Measurements from ENCODE around the gene TPSD1. TPM values are rescaled to one million over a fixed set of nuclear protein-coding genes. Genes with fewer than 3 reads are reported as not detected.

The TPSD1 gene
- total and polyA plus RNA-seq, 9 of the 15 experiments (the other 6 are each of a cell fraction or from before 2014, with no cell fraction given), result not detected

DNA sequence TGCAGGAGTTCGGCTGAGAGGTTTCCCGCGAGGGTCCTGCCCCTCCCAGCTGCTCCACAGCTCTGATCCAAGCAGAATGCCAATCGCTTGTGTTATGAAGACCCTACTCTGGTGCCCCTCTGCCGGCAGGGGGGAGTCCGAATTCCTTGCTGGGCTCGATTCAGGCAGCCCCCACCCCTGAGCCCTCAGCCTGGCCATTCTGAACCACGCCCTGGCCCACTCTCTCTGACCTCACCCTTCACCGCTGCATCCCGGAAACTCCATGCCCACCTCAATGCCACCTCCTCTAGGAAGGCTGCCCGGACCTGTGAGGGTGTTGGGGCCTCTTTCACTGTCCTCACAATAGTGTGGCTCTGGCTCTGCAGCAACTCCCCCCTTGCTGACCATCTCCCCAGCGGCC is 45.7 kb downstream of the TPSD1 start:
- Histone ChIP-seq H3K27ac (ENCODE audit: extremely low read depth, low read depth, low read length) (no peak overlapping the region), H3K27me3 (ENCODE audit: control insufficient read depth in 2 of 2, insufficient read depth in 2 of 2, low read length in 2 of 2) (no peaks in the 10 kb centered on the region), H3K9ac (ENCODE audit: insufficient read depth in 1 of 2, low read depth in 2 of 2, low read length in 2 of 2) (no peak overlapping the region), H3K4me2 (ENCODE audit: insufficient read depth, low read length) (no peak overlapping the region), H3K9me1 (ENCODE audit: control insufficient read depth, insufficient read depth, low read length) (no peaks in the 10 kb centered on the region), H3K79me2 (ENCODE audit: control insufficient read depth, insufficient read depth, low read length) (no peaks in the 10 kb centered on the region), H3K9me3 (replicated peaks; ENCODE audit: control insufficient read depth, insufficient read depth, low read depth, low read length) (no peaks in the 10 kb centered on the region), H3K36me3 (ENCODE audit: control insufficient read depth, insufficient read depth, low read length) (no peaks in the 10 kb centered on the region), H3K4me1 (replicated peaks in 1 of 2; ENCODE audit: control insufficient read depth in 2 of 2, insufficient read depth in 2 of 2, low read length in 2 of 2) (peaks cover 34 to 65% of the 10 kb centered on the region in 2 experiments), H3K4me3 (no peak overlapping the region), H4K20me1 (replicated peaks; ENCODE audit: control insufficient read depth, insufficient read depth, low read length) (no peaks in the 10 kb centered on the region), H2AFZ (ENCODE audit: low read depth, low read length) (0 out of 2 replicates have a peak overlapping the region, but pooled peaks have one; percentile 86)
- 63% methylated on average over 12 of the region's 12 CpGs for WGBS (ENCODE audit: insufficient coverage, low coverage, missing lambda C conversion rate)
- no TSS peak for BruUV-seq (replicated peaks)
- ChIA-PET CTCF (ENCODE audit: low intra/inter-chr PET ratio) (interaction anchor here (1.1 kb wide), 1 partner anchor 21 kb away, joined by 4 read pairs; no protein-coding TSS in a partner anchor), POLR2A (interaction anchor here (0.7 to 1.5 kb wide), 3 partner anchors 10 to 11 kb away, joined by 3 to 6 read pairs (median 3); no protein-coding TSS in a partner anchor)
- ATAC-seq, result no peak
- in situ Hi-C loops (cut with MboI) (no loop called here), intact Hi-C loops (cut with micrococcal nuclease) (no loop called here)
- FAIRE-seq, result no peak
- DNase-seq (ENCODE audit: extremely low read depth in 1 of 4, low spot score in 3 of 4), result no peak
- TF ChIP-seq HDAC6 (IDR thresholded peaks at IDR 0.05; ENCODE audit: low read depth, low read length) (no peak), NFE2L1 (tag; IDR thresholded peaks at IDR 0.05; ENCODE audit: borderline replicate concordance, low read depth) (no peak), BDP1 (IDR thresholded peaks at IDR 0.05; ENCODE audit: insufficient read depth, insufficient read length) (no peak), ZNF41 (CRISPR knock-in tag; conservative IDR thresholded peaks at IDR 0.05) (no peak), MCM3 (IDR thresholded peaks at IDR 0.05) (no peak), JUNB (CRISPR knock-in tag; conservative IDR thresholded peaks at IDR 0.05) (no peak), ZNF717 (CRISPR knock-in tag; IDR thresholded peaks at IDR 0.05) (no peak), ZBTB5 (IDR thresholded peaks at IDR 0.05) (no peak), TGIF2 (CRISPR knock-in tag; IDR thresholded peaks at IDR 0.05) (no peak), BRF1 (IDR thresholded peaks at IDR 0.05; ENCODE audit: borderline replicate concordance, extremely low read depth, insufficient read length) (no peak), ZNF830 (CRISPR knock-in tag; IDR thresholded peaks at IDR 0.05) (no peak), MED1 (CRISPR knock-in tag; IDR thresholded peaks at IDR 0.05; ENCODE audit: borderline replicate concordance) (0 out of 2 replicates have a peak, but pooled peaks have one; percentile 48), HNRNPLL (IDR thresholded peaks at IDR 0.05; ENCODE audit: low read depth, low read length, poor library complexity, severe bottlenecking) (no peak), HDAC8 (tag; IDR thresholded peaks at IDR 0.05) (no peak), ARNT (IDR thresholded peaks at IDR 0.05) (no peak), TRIM28 (IDR thresholded peaks at IDR 0.05) (no peak), ZFX (CRISPR knock-in tag; IDR thresholded peaks at IDR 0.05) (0 out of 2 replicates have a peak, but pooled peaks have one; percentile 5), CBFB (CRISPR knock-in tag; IDR thresholded peaks at IDR 0.05) (0 out of 2 replicates have a peak, but pooled peaks have one; percentile 27)
- TF ChIP-seq, protein P1, sequence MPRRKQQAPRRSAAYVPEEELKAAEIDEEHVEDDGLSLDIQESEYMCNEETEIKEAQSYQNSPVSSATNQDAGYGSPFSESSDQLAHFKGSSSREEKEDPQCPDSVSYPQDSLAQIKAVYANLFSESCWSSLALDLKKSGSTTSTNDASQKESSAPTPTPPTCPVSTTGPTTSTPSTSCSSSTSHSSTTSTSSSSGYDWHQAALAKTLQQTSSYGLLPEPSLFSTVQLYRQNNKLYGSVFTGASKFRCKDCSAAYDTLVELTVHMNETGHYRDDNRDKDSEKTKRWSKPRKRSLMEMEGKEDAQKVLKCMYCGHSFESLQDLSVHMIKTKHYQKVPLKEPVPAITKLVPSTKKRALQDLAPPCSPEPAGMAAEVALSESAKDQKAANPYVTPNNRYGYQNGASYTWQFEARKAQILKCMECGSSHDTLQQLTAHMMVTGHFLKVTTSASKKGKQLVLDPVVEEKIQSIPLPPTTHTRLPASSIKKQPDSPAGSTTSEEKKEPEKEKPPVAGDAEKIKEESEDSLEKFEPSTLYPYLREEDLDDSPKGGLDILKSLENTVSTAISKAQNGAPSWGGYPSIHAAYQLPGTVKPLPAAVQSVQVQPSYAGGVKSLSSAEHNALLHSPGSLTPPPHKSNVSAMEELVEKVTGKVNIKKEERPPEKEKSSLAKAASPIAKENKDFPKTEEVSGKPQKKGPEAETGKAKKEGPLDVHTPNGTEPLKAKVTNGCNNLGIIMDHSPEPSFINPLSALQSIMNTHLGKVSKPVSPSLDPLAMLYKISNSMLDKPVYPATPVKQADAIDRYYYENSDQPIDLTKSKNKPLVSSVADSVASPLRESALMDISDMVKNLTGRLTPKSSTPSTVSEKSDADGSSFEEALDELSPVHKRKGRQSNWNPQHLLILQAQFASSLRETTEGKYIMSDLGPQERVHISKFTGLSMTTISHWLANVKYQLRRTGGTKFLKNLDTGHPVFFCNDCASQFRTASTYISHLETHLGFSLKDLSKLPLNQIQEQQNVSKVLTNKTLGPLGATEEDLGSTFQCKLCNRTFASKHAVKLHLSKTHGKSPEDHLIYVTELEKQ (CRISPR knock-in tag; IDR thresholded peaks at IDR 0.05), result no peak
